Stimulated activated naive CD8-positive, alpha-beta T cell treated with anti-CD3 and anti-CD28 coated beads, Interleukin-15, amount 100 ng/mL, for 72 hours (primary cell): ENCODE data around the gene TELO2.

Experiments used
- ATAC-seq: fragments of 150-1000 bp; cut with Tn5 transposase; 2 replicates; pipeline ENCODE4 v1.10.0; 2021; ENCODE audit warnings: mild to moderate bottlenecking, moderate library complexity
- DNase-seq, 2 donors: peaks; one replicate each; pipeline ENCODE4 v3.0.0; 2021 to 2022
- H3K27ac Mint-ChIP-seq, 2 donors: one replicate each; pipeline ENCODE4 v1.8.0; 2022; ENCODE audit warnings: mild to moderate bottlenecking in 2 of 2, mixed read lengths in 2 of 2, moderate library complexity in 2 of 2
- H3K27me3 Mint-ChIP-seq: one replicate; pipeline ENCODE4 v1.8.0; 2022; ENCODE audit warnings: mixed read lengths
- H3K4me1 Mint-ChIP-seq: one replicate; pipeline ENCODE4 v1.8.0; 2022; ENCODE audit warnings: mild to moderate bottlenecking, mixed read lengths
- H3K4me3 Mint-ChIP-seq, 2 donors: one replicate each; pipeline ENCODE4 v1.8.0; 2022; ENCODE audit warnings: mild to moderate bottlenecking in 2 of 2, mixed read lengths in 2 of 2, moderate library complexity in 1 of 2
- H3K9me3 Mint-ChIP-seq, 2 donors: one replicate each; pipeline ENCODE4 v1.8.0; 2022; ENCODE audit warnings: mixed read lengths in 2 of 2

TELO2 gene

DNA sequence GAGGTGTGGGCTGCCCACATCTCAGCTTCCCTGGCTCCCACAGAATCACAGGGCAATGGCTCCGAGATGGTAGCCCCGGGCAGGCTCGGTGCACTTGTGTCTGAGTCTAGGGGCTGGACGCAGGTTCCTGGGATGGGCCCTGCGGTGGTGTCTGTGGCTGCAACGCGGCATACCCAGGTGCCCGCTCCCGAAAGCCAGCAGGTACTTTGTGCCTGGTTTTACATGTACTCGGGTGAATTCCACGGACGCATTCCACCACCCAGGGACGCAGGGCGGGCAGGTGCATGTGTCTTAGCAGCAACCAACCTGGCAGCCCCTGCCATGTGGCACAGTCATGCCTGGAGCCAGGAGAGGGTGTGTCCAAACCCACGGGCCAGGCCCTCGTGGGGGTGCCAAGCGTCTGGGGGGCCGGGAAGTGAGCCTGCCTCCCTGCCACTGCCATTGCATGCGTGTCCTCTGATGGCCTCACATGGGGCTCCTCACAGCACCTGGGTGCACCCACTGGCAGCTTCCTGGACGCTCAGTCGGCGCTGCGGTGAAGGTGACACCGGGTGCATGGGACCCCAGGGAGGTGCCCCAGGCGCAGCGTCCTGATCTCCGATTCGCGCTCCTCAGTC, 35.9 kb downstream of the TELO2 start:
- ATAC-seq (no peak), DNase-seq (no peak)
- Mint-ChIP-seq H3K27me3 (no peaks in the 10 kb centered on the region), H3K4me3 (no peak overlapping the region), H3K4me1 (peaks cover 41% of the 10 kb centered on the region), H3K27ac (no peak overlapping the region), H3K9me3 (no peaks in the 10 kb centered on the region)

DNA sequence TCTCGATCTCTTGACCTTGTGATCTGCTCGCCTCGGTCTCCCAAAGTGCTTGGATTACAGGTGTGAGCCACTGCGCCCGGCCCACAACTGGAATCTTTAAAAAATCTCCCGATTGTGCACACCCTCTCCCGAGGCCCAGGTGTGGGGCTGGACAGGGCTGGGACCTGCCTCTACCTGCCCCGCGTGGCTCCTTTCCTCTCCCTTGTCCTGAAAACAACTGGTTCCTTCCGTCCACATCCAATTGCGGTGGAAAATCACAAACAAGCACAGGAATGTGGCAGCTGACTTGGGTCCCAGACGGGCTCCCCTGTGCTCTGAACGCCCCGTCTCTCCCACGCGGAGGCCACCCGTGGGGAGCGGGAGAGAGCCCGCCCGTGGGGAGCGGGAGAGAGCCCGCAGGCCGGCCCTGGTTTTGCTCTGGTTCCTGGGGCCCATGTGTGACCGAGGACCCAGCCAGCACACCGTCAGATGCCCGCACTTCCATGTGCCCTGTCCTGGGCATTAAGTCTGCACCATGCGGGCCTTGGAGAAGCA, 37.3 kb downstream of the TELO2 start:
- peaks cover 46% of the 10 kb centered on the region for H3K4me1 Mint-ChIP-seq
- H3K4me3 Mint-ChIP-seq = no peak overlapping the region
- no peaks in the 10 kb centered on the region for H3K9me3 Mint-ChIP-seq
- no peak for ATAC-seq
- no peaks in the 10 kb centered on the region for H3K27me3 Mint-ChIP-seq
- peak overlapping the region; percentile 47 to 76 for H3K27ac Mint-ChIP-seq
- DNase-seq = no peak

DNA sequence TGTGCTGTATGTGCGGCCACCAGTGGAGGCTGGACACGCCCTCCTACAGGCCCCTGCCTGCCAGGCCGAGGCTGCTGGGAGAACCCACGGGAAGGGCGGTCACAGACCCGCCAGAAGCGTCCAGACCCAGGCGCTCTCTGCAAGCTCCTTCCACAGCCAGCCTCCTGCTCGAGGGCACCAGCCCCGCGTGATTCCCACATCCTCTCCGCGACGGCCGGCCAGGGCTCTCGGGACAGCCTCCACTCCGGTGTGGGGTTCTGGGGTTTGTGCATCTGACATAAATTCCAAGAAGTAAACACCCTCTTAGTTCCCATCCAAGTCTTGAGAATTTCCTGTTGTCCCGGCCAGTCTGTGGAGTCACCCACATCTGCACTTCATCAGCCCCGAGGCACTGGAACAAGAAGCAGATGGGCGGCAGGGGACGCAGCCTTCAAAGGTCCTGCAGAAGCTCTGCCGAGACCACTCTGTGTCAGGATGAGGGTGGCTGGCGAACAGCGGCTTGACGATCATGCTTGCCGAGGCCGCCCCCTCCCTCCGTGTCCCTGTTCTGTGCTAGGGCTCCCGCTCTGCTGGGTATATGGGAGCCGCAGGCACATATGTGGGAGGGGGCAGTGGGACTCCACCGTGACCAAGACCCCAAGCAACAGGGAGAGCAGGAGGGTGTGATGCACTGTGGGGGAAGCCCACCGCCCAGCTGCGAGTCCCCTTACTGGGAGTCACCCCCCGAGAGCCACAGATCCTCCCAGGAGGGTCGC, 37.9 kb downstream of the TELO2 start:
- Mint-ChIP-seq H3K4me3 (no peak overlapping the region), H3K27me3 (no peaks in the 10 kb centered on the region), H3K4me1 (peaks cover 47% of the 10 kb centered on the region), H3K27ac (peak overlapping the region in 1 of 2 donors; percentile 34), H3K9me3 (no peaks in the 10 kb centered on the region)
- ATAC-seq (no peak), DNase-seq (no peak)

DNA sequence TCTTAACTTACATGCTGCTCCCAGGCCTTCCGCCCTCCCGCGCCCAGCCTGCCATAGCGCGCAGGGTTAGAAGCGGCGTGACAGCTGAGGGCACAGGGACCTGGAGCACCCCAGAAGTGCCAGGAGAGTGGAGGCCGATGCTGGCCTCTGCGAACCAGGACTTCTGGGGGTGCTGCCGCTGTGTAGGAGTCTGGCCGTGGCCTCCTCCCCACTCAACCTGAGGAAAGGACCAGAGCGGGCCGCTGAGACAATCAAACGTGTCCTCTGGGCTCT, 38.4 kb downstream of the TELO2 start:
- DNase-seq = no peak
- no peak overlapping the region for H3K4me3 Mint-ChIP-seq
- H3K27me3 Mint-ChIP-seq = no peaks in the 10 kb centered on the region
- no peaks in the 10 kb centered on the region for H3K9me3 Mint-ChIP-seq
- no peak for ATAC-seq
- H3K27ac Mint-ChIP-seq = no peak overlapping the region
- H3K4me1 Mint-ChIP-seq = peaks cover 50% of the 10 kb centered on the region

DNA sequence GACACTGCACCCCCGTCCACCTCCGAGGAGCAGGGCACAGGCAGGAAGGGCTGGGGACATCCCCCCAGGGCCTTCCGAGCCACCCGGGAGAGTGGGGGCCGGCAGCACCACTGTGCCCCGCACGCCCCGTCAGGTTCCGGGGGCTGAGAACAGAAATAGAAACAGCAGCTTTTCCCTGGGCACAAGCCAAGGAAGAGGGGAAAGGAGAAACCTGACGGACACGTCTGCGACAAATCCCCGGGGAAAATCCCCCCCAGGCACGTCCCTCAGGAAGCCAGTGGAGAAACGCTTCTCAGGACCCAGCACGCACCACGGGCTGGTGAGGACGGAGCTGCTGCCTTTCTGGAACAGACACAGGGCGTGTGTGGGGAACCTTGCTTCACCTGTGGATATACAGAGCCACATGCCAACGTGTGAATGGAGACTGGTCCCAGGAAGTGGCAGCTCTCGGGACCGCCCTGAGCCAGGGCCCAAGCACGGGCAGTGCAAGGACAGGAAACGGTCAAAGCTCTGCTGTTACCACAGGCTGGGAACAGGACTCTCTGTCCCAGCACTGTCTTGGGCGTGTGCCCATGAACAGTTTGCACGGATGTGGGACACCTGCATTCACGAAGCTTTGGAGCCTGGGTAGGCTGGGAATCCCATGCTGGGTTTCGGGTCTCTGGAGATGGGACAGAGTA, 39.1 kb downstream of the TELO2 start:
- ATAC-seq (no peak), DNase-seq (no peak)
- Mint-ChIP-seq H3K4me1 (peaks cover 50% of the 10 kb centered on the region), H3K9me3 (no peaks in the 10 kb centered on the region), H3K27me3 (no peaks in the 10 kb centered on the region), H3K27ac (peak overlapping the region in 1 of 2 donors; percentile 59), H3K4me3 (peak overlapping the region in 1 of 2 donors; percentile 37)

DNA sequence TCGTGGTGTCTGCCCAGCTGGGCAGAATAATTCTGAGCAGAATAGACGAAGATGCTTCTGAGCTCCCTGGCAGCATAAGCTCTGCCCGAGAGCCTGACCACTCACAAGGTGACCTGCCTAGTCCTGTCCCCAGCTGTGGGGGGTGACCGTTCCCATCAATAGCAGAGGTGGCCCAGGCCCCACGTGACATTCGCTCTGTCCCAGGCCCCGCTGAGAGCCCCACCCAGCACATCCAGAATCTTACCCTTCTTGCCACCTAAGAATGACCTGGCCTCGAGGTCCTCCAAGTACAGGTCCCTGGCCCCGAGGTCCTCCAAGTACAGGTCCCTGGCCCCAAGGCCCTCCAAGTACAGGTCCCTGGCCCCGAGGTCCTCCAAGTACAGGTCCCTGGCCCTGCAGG, 39.6 kb downstream of the TELO2 start:
- Mint-ChIP-seq H3K9me3 (no peaks in the 10 kb centered on the region), H3K4me3 (peak overlapping the region in 1 of 2 donors; percentile 91), H3K27me3 (no peaks in the 10 kb centered on the region), H3K4me1 (peaks cover 50% of the 10 kb centered on the region), H3K27ac (peak overlapping the region; percentile 21 to 64)
- ATAC-seq (no peak), DNase-seq (no peak)

DNA sequence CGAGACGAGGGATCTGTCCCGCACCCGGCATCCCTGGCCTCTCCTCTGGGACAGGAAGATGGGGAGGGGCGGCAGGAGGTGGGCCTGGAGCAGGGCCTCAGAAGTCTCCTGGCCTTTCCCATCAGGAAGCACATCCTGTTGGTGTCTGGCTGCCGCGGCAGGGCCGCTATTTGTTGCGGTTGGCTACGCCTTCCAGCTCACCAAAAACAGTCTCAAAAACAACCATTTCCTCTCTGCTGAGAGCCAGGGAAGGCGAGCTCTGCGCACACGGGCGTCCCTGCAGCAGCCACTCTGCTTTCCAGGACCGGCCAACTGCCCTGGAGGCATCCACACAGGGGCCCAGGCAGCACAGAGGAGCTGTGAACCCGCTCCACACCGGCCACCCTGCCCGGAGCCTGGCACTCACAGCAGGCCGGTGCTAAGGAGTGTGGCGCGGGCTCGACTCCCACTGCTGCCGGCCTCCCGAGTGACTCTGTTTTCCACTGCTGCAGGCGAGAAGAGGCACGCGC, 40.3 kb downstream of the TELO2 start, which contains the start of gene TMEM204:
Gene TMEM204, plus strand, starts transcription at position 224 of the 509 bp plus-strand sequence. CDS start 610 bp downstream, outside the sequence.
- peak within 1 kb of the TSS; percentile 91 to 96 for H3K4me3 Mint-ChIP-seq
- peak within 1 kb of the TSS; percentile 95 to 97 for H3K27ac Mint-ChIP-seq
- DNase-seq = peak; percentile 37 to 42
- H3K4me1 Mint-ChIP-seq = peaks cover 51% of the 10 kb centered on the region
- peak; percentile 38 for ATAC-seq
- H3K27me3 Mint-ChIP-seq = no peaks in the 10 kb centered on the region
- H3K9me3 Mint-ChIP-seq = no peaks in the 10 kb centered on the region

DNA sequence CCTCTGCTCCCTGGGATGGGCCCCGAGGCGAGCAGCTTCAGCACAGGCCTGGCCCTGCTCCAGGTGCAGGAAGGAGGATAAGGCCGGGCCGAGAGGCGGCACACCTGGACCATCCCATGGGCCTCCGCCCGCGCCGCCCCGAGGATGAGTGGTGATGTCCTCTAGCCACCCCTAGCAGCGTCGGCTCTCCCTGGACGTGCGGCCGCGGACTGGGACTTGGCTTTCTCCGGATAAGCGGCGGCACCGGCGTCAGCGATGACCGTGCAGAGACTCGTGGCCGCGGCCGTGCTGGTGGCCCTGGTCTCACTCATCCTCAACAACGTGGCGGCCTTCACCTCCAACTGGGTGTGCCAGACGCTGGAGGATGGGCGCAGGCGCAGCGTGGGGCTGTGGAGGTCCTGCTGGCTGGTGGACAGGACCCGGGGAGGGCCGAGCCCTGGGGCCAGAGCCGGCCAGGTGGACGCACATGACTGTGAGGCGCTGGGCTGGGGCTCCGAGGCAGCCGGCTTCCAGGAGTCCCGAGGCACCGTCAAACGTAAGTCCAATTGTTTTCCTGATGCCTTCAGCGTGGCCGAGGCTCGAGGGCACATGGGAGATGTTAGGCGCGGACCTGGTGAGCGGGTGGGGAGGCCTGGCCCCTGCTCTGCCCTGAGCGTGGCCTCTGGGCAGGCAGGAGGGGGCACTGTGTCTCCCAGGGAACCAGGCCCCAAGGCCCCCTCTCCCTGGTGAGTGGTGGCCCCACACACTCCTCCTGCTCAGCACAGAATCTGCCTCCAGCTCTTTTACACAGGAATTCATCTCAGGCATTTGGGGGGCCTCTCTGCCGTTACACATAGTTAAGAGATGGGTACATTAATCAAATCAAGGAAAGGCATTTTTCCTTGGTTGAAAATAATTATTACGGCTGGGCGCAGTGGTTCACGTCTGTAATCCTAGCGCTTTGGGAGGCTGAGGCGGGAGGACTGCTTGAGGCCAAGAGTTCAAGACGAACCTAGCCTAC, 41.2 kb downstream of the TELO2 start:
- peak in 1 of 2 donors; percentile 44 for DNase-seq
- Mint-ChIP-seq H3K4me3 (peak overlapping the region; percentile 91 to 96), H3K9me3 (no peaks in the 10 kb centered on the region), H3K27me3 (no peaks in the 10 kb centered on the region), H3K27ac (peak overlapping the region; percentile 95 to 97), H3K4me1 (peaks cover 59% of the 10 kb centered on the region)
- ATAC-seq = peak; percentile 39

DNA sequence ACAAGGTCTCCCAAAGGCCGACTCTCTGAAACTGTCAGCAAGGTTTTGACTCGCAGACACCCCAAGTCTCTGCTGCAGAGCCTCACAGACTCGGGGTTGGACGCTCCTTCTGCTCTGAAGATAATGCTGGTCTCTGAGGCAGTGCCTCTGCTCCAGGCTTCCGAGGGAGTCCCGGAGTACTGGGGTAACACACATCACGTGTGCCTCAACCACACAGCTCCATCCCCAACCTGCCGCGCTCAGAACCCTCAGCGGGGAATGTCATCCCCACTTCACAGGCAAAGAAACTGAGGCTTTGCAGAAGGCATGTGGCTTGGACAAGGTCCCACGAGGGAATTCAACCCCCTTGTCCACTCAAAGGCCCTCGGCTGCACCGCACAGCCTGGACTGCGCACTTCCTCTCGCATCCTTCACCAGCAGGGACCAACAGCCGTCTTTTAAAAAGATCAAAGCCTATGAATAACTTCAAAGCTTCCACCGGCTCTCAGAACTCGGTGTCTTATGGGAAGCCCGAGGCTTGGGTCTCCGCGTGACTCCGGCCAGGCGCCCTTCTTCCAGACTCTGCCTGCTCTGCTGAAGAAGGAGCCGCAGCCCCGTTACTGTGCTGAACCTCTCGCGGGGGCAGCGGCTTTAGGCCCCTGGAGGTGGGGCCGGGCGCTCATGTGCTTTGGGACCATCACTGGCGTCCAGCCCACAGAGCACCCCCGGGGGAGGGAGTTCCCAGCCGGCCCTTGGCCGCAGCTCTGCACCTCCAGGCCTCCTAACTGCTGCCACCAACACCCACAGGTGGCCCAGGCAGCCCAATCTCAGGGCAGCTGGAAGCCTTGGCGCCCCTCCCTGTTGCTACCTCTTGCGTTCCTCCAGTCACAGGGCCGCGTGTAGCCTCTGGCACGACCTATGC, 42.5 kb downstream of the TELO2 start:
- ATAC-seq = peak; percentile 30
- no peaks in the 10 kb centered on the region for H3K9me3 Mint-ChIP-seq

DNA sequence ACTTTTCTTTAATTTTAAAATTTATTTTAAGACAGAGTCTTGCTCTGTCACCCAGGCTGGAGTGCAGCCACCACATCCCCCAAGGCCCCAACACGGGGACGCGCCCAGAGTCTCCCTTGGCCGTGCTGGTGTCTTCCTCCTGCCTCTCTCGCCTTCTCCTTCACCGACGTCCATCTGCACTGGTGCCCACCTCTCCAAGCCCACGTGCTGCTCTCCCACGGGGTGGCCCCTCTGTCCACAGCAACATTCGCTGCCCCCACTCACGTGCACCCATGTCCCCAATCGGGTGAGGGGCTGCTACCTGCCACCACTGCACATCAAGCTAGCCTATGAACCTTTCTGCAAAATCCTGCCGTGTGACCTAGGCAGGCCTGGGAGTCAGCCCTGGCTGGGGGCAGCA, 43.4 kb downstream of the TELO2 start:
- ATAC-seq = no peak
- peak overlapping the region; percentile 92 to 97 for H3K27ac Mint-ChIP-seq
- DNase-seq = no peak
- H3K27me3 Mint-ChIP-seq = no peaks in the 10 kb centered on the region
- H3K4me3 Mint-ChIP-seq = peak overlapping the region; percentile 91 to 96
- peaks cover 80% of the 10 kb centered on the region for H3K4me1 Mint-ChIP-seq
- H3K9me3 Mint-ChIP-seq = no peaks in the 10 kb centered on the region

More for the DNA sequence above, 42.5 kb downstream of the TELO2 start:
- peak in 1 of 2 donors; percentile 38 for DNase-seq
- peak overlapping the region; percentile 91 to 96 for H3K4me3 Mint-ChIP-seq
- peak overlapping the region; percentile 95 to 97 for H3K27ac Mint-ChIP-seq
- peaks cover 70% of the 10 kb centered on the region for H3K4me1 Mint-ChIP-seq
- no peaks in the 10 kb centered on the region for H3K27me3 Mint-ChIP-seq

DNA sequence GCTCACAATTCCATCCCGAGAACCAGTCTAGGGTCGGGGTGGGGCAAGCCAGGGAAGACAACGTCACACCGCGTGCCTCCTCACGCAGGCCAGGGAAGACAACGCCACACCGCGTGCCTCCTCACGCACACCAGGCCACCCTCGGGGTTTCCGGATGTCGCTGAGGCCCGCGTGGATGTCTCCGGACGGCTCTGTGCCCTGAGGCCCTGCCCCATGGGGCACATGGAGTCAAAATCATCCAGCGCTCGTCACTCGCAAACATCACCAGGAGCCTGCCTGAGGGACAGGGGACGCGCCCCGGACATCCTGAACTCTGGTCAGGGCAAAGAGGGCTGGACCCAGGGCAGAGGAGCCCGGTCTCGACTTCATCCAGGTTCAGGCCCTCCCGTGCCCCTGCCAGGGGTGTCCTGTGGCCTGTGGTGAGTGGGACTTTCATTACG, 44.0 kb downstream of the TELO2 start:
- ATAC-seq = no peak
- no peak for DNase-seq
- no peaks in the 10 kb centered on the region for H3K9me3 Mint-ChIP-seq
- peak overlapping the region; percentile 91 to 96 for H3K4me3 Mint-ChIP-seq
- peaks cover 86% of the 10 kb centered on the region for H3K4me1 Mint-ChIP-seq
- no peaks in the 10 kb centered on the region for H3K27me3 Mint-ChIP-seq
- peak overlapping the region; percentile 92 to 97 for H3K27ac Mint-ChIP-seq

DNA sequence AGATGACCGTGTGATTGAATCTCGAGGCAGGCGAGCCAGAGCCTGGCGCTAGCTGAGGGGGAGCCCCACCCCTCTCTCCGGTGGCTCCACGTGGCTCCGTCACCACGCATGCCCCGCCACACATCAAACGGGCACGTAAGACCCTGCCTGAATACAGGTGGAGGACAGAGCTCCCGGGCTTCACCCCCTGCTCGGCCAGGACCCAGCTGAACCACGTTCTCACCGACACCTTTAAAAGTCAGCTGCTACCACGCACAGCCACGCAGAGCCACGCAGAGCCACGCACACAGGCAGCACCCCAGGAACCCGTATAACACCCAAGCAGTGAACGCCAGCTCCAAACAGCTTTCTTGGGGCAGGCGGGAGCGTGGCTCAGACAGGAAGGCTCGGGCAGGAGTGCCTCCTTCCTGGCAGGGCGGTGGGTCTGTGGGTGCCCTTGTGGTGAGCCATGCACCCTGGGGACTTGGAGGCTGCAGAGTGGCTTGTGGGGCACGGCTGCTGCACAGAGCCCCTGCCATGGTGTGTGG, 44.7 kb downstream of the TELO2 start:
- peaks cover 86% of the 10 kb centered on the region for H3K4me1 Mint-ChIP-seq
- no peaks in the 10 kb centered on the region for H3K27me3 Mint-ChIP-seq
- H3K4me3 Mint-ChIP-seq = peak overlapping the region; percentile 91 to 96
- DNase-seq (peak; percentile 30 to 45), ATAC-seq (peak; percentile 37)
- H3K27ac Mint-ChIP-seq = peak overlapping the region; percentile 87 to 93
- H3K9me3 Mint-ChIP-seq = no peaks in the 10 kb centered on the region

DNA sequence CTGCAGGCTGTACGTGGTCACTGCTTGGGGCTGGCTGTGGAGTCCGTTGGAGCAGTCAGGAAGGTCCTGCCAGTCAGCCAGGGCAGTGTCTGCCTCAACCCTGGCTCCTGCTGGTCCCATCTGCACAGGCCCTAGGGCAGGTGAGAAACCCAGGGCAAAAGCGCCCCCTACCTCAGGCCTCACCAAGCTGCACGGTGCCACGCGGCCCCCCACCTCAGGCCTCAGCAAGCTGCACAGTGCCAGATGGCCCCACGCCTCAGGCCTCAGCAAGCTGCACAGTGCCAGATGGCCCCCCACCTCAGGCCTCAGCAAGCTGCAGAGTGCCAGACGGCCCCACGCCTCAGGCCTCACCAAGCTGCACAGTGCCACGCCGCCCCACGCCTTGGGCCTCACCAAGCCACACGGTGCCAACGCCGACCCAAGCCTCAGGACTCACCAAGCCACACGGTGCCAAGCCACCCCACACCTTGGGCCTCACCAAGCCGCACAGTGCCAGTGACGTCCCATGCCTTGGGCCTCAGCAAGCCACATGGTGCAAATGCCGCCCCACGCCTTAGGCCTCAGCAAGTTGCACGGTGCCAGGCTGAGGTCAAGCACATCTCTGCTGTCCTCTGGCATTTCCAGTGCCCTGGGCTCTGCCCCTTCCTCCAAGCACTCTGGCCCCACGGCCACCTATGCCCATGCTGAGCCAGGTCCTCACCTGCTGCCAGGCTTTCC, 45.8 kb downstream of the TELO2 start:
- ATAC-seq (peak; percentile 44), DNase-seq (peak; percentile 46 to 54)
- H3K4me1 Mint-ChIP-seq = peaks cover 91% of the 10 kb centered on the region
- peak overlapping the region; percentile 48 to 49 for H3K27ac Mint-ChIP-seq
- peak overlapping the region; percentile 91 to 96 for H3K4me3 Mint-ChIP-seq
- no peaks in the 10 kb centered on the region for H3K9me3 Mint-ChIP-seq
- no peaks in the 10 kb centered on the region for H3K27me3 Mint-ChIP-seq
